ENCODE data around the gene ITGB7. TPM values are rescaled to one million over a fixed set of nuclear protein-coding genes. Genes with fewer than 3 reads are reported as not detected.
A peak's percentile ranks its signal among the peaks of the same experiment; 100 is the strongest.

The ITGB7 gene
- polyA plus RNA-seq, 3 donors = 24.1 to 33.1 (median 28.4) TPM

GRCh38 chr12:53195516-53196420 is 11.3 kb downstream of the ITGB7 start:
- Histone ChIP-seq H4K20me1 (ENCODE audit: insufficient read depth, low read length) (peaks cover 7% of the 10 kb centered on the region), H3K27me3 (ENCODE audit: control insufficient read depth in 2 of 2, insufficient read depth in 2 of 2, low read length in 2 of 2) (no peaks in the 10 kb centered on the region), H3K36me3 (replicated peaks in 1 of 2; ENCODE audit: control insufficient read depth in 1 of 2, insufficient read depth in 2 of 2, low read length in 2 of 2) (peaks cover 33 to 65% of the 10 kb centered on the region in 2 donors), H3K9me3 (replicated peaks in 1 of 2; ENCODE audit: control insufficient read depth in 1 of 2, insufficient read depth in 1 of 2, low read length in 2 of 2) (no peaks in the 10 kb centered on the region), H3K4me3 (replicated peaks in 1 of 3; ENCODE audit: low read depth in 2 of 3, low read length in 3 of 3) (no peak overlapping the region), H3K27ac (ENCODE audit: low read depth in 1 of 2, low read length in 2 of 2) (no peak overlapping the region), H3K4me1 (ENCODE audit: control insufficient read depth in 1 of 2, insufficient read depth in 2 of 2, low read length in 2 of 2) (peaks cover 20% of the 10 kb centered on the region in 2 donors), H2AFZ (ENCODE audit: insufficient read depth, low read depth, low read length, poor library complexity, severe bottlenecking) (no peak overlapping the region), H3K9ac (ENCODE audit: insufficient read depth, low read length, poor library complexity, severe bottlenecking) (no peak overlapping the region), H3K4me2 (replicated peaks; ENCODE audit: extremely low read depth, low read length, poor library complexity, severe bottlenecking) (no peak overlapping the region), H3K79me2 (ENCODE audit: insufficient read depth, low read length) (no peaks in the 10 kb centered on the region)
- peaks cover 9 to 17% (median 15%) of the 10 kb centered on the region in 3 donors for H3K27me3 Mint-ChIP-seq (ENCODE audit: low read depth in 3 of 3)
- TF ChIP-seq CTCF (IDR thresholded peaks at IDR 0.05) = no peak
- WGBS (ENCODE audit: insufficient coverage) = 93% methylated on average over 10 of the region's 10 CpGs
- H3K4me3 Mint-ChIP-seq = no peak overlapping the region
- no peaks in the 10 kb centered on the region for H3K9me3 Mint-ChIP-seq
- H3K36me3 Mint-ChIP-seq = peaks cover 69 to 71% of the 10 kb centered on the region in 2 donors
- intact Hi-C loops (cut with micrococcal nuclease) = loop anchor here (5.0 kb wide), 1 partner anchor 128 kb away; no protein-coding TSS in a partner anchor
- H3K27ac Mint-ChIP-seq = peak overlapping the region in 2 of 7 donors; percentile 10 to 16
- H3K4me1 Mint-ChIP-seq = peaks cover 29% of the 10 kb centered on the region
- no peak for DNase-seq

- Histone ChIP-seq H4K20me1 (ENCODE audit: insufficient read depth, low read length) (peaks cover 13% of the 10 kb centered on the region), H3K79me2 (ENCODE audit: insufficient read depth, low read length) (no peaks in the 10 kb centered on the region), H3K4me1 (ENCODE audit: control insufficient read depth in 1 of 2, insufficient read depth in 2 of 2, low read length in 2 of 2) (peaks cover 12% of the 10 kb centered on the region in 2 donors), H3K9me3 (replicated peaks in 1 of 2; ENCODE audit: control insufficient read depth in 1 of 2, insufficient read depth in 1 of 2, low read length in 2 of 2) (no peaks in the 10 kb centered on the region), H2AFZ (ENCODE audit: insufficient read depth, low read depth, low read length, poor library complexity, severe bottlenecking) (no peak overlapping the region), H3K27me3 (ENCODE audit: control insufficient read depth in 2 of 2, insufficient read depth in 2 of 2, low read length in 2 of 2) (no peaks in the 10 kb centered on the region), H3K9ac (ENCODE audit: insufficient read depth, low read length, poor library complexity, severe bottlenecking) (no peak overlapping the region), H3K36me3 (replicated peaks in 1 of 2; ENCODE audit: control insufficient read depth in 1 of 2, insufficient read depth in 2 of 2, low read length in 2 of 2) (peaks cover 35 to 67% of the 10 kb centered on the region in 2 donors), H3K27ac (ENCODE audit: low read depth in 1 of 2, low read length in 2 of 2) (no peak overlapping the region), H3K4me2 (replicated peaks; ENCODE audit: extremely low read depth, low read length, poor library complexity, severe bottlenecking) (no peak overlapping the region), H3K4me3 (replicated peaks in 1 of 3; ENCODE audit: low read depth in 2 of 3, low read length in 3 of 3) (no peak overlapping the region)
- TF ChIP-seq CTCF (IDR thresholded peaks at IDR 0.05) = no peak
- DNase-seq = no peak
- H3K36me3 Mint-ChIP-seq = peaks cover 69 to 72% of the 10 kb centered on the region in 2 donors
- H3K9me3 Mint-ChIP-seq = peaks cover 0 to under 1% (median 0%) of the 10 kb centered on the region in 7 donors
- H3K4me1 Mint-ChIP-seq = peaks cover 21% of the 10 kb centered on the region
- WGBS (ENCODE audit: insufficient coverage) = no CpG with 5 or more reads among the region's 1 CpG
- H3K27ac Mint-ChIP-seq = peak overlapping the region in 1 of 7 donors; percentile 72
- H3K4me3 Mint-ChIP-seq = no peak overlapping the region
- intact Hi-C loops (cut with micrococcal nuclease) = loop anchor here (5.0 kb wide), 1 partner anchor 128 kb away; no protein-coding TSS in a partner anchor
- peaks cover 9 to 17% (median 15%) of the 10 kb centered on the region in 3 donors for H3K27me3 Mint-ChIP-seq (ENCODE audit: low read depth in 3 of 3)
Measured at GRCh38 chr12:53194973-53195372, 12.1 kb downstream of the ITGB7 start.

Data from CD14-positive monocyte (primary cell).